GM12878 (cell line): ENCODE data around the gene CTSA. TPM values are rescaled to one million over a fixed set of nuclear protein-coding genes. Genes with fewer than 3 reads are reported as not detected.

ENCODE experiments used
- CBX3 ChIP-seq: fragments of 200-600 bp; sonication (generic); IDR thresholded peaks from 2 replicates; pipeline ENCODE4 v1.6.1; 2016; ENCODE audit warnings: low read depth, borderline replicate concordance
- EGR1 ChIP-seq, 2 experiments: IDR thresholded peaks; 1 replicate in 1 of 2; 2 replicates in 1 of 2; pipeline ENCODE4 v1.6.1; 2011 to 2012; ENCODE audit warnings: low read depth in 2 of 2, low read length in 2 of 2, borderline replicate concordance in 1 of 2, mild to moderate bottlenecking in 1 of 2, moderate library complexity in 1 of 2
- FOXK2 ChIP-seq: fragments of 450-650 bp; IDR thresholded peaks from 2 replicates; pipeline ENCODE4 v1.6.1; 2017; ENCODE audit warnings: mild to moderate bottlenecking, moderate library complexity
- GATAD2B ChIP-seq: fragments of 450-650 bp; conservative IDR thresholded peaks from 2 replicates; pipeline ENCODE4 v1.6.1; 2017; ENCODE audit warnings: low read depth, mild to moderate bottlenecking, moderate library complexity
- HDAC2 ChIP-seq: fragments of 200-600 bp; sonication (generic); IDR thresholded peaks from 2 replicates; pipeline ENCODE4 v1.6.1; 2017
- IKZF1 ChIP-seq: fragments of 450-650 bp; conservative IDR thresholded peaks from 2 replicates; pipeline ENCODE4 v1.6.1; 2017; ENCODE audit warnings: antibody characterized with exemption, mild to moderate bottlenecking
- NFXL1 ChIP-seq: fragments of 450-650 bp; IDR thresholded peaks from 2 replicates; pipeline ENCODE4 v1.6.1; 2017; ENCODE audit warnings: antibody characterized with exemption, mild to moderate bottlenecking, borderline replicate concordance
- NRF1 ChIP-seq: conservative IDR thresholded peaks from 2 replicates; pipeline ENCODE4 v1.6.1; 2011; ENCODE audit warnings: mild to moderate bottlenecking, low read depth, low read length, improper control_type of control experiment
- PAX5 ChIP-seq: IDR thresholded peaks from 2 replicates; pipeline ENCODE4 v1.6.1; 2011; ENCODE audit warnings: low read depth, low read length, borderline replicate concordance
- PKNOX1 ChIP-seq: fragments of 450-650 bp; IDR thresholded peaks from 2 replicates; pipeline ENCODE4 v1.6.1; 2016; ENCODE audit warnings: mild to moderate bottlenecking
- PML ChIP-seq: IDR thresholded peaks from 2 replicates; pipeline ENCODE4 v1.6.1; 2012; ENCODE audit warnings: low read length, inconsistent platforms
- POLR2AphosphoS2 ChIP-seq: IDR thresholded peaks from 2 replicates; pipeline ENCODE4 v1.6.1; 2011; ENCODE audit warnings: low read depth, mild to moderate bottlenecking, low read length, improper control_type of control experiment, moderate library complexity
- POU2F2 ChIP-seq: IDR thresholded peaks from 3 replicates; pipeline ENCODE4 v1.6.1; 2011; ENCODE audit warnings: low read depth, mild to moderate bottlenecking, low read length, borderline replicate concordance
- REST ChIP-seq: IDR thresholded peaks from 2 replicates; pipeline ENCODE4 v1.6.1; 2012; ENCODE audit warnings: mild to moderate bottlenecking, low read depth, low read length
- SMAD1 ChIP-seq: fragments of 450-650 bp; IDR thresholded peaks from 2 replicates; pipeline ENCODE4 v1.6.1; 2018; ENCODE audit warnings: mild to moderate bottlenecking, low read depth; ENCODE audit not compliant: partially characterized antibody
- TCF3 ChIP-seq: IDR thresholded peaks from 2 replicates; pipeline ENCODE4 v1.6.1; 2012; ENCODE audit warnings: low read depth, mild to moderate bottlenecking, low read length, borderline replicate concordance; ENCODE audit not compliant: insufficient read depth
- ZNF207 ChIP-seq: fragments of 450-650 bp; IDR thresholded peaks from 2 replicates; pipeline ENCODE4 v1.6.1; 2014; ENCODE audit warnings: antibody characterized with exemption, mild to moderate bottlenecking, borderline replicate concordance
- ZNF274 ChIP-seq: IDR thresholded peaks from one replicate; pipeline ENCODE4 v1.8.0; 2011; ENCODE audit not compliant: insufficient read length, insufficient read depth
- ZSCAN29 ChIP-seq: fragments of 450-650 bp; IDR thresholded peaks from 2 replicates; pipeline ENCODE4 v1.6.1; 2017; ENCODE audit warnings: mild to moderate bottlenecking, moderate library complexity
- polyA plus RNA-seq, 11 experiments: library from polyadenylated mRNA; depleted of rRNA in 4 of 11; unstranded in 6 of 11; stranded (reverse) in 5 of 11; fragments of >200 nt; fragmentation: Nextera tagmentation in 4 of 11; fragmentation: Illumina TruSeq in 1 of 11; extraction: Ambion mirVana in 4 of 11; extraction: Trizol in 1 of 11; gene quantifications; 1 replicate in 1 of 11; 2 replicates in 10 of 11; pipeline versions ENCODE4 v1.2.1 to v1.2.3, GENCODE V29; 2011 to 2016; ENCODE audit warnings: inconsistent platforms in 2 of 11, missing spikeins in 2 of 11, low read depth in 1 of 11
- total RNA-seq, 4 experiments: library from RNA; depleted of rRNA in 3 of 4; stranded (reverse); fragments of >200 nt in 3 of 4; fragmentation: Illumina TruSeq in 1 of 4; extraction: Trizol in 1 of 4; gene quantifications; 2 replicates each; pipeline versions ENCODE4 v1.2.1 to v1.2.3, GENCODE V29; 2013 to 2021

Gene CTSA
- total and polyA plus RNA-seq, 10 of the 15 experiments (the other 5 are each of a cell fraction or from before 2014, with no cell fraction given), result 7.1 to 67.0 (median 36.2) TPM

GRCh38 chr20:45890985-45891983 lies at the start of gene CTSA, which contains the start of gene NEURL2 (continued):
- TF ChIP-seq POLR2AphosphoS2 (peak; percentile 35; the same call in 1 of the 2 replicates), EGR1 (IDR thresholded peaks at IDR 0.05; ENCODE audit: borderline replicate concordance in 1 of 2, low read depth in 2 of 2, low read length in 2 of 2) (peak; percentile 32 to 68), REST (no peak), SMAD1 (no peak), TCF3 (no peak), NRF1 (no peak), PAX5 (peak; percentile 63; the same call in 1 of the 2 replicates), CBX3 (no peak), ZSCAN29 (no peak; the same call in 1 of the 2 replicates), POU2F2 (peak; percentile 39; the same call in 1 of the 3 replicates), PKNOX1 (no peak), PML (no peak), ZNF274 (no peak), FOXK2 (peak; percentile 81), NFXL1 (no peak), HDAC2 (no peak), ZNF207 (peak; percentile 98), IKZF1 (peak; percentile 88), GATAD2B (peak; percentile 74)
- TF ChIP-seq, all 136 proteins: peak for 69
